Peyer's patch (tissue), 4 donors: ENCODE data around the gene CDHR2.

Experiments used
- CTCF ChIP-seq, 6 experiments: fragments of 450-650 bp in 4 of 6; fragments of 200-600 bp in 2 of 6; sonication (generic) in 1 of 6; IDR thresholded peaks; one replicate each; pipeline ENCODE4 v1.5.1; 2017 to 2019; ENCODE audit warnings: antibody characterized with exemption in 6 of 6, mild to moderate bottlenecking in 3 of 6, moderate library complexity in 1 of 6
- POLR2A ChIP-seq, 2 donors: fragments of 450-650 bp; IDR thresholded peaks; one replicate each; pipeline ENCODE4 v1.5.1; 2017; ENCODE audit warnings: antibody characterized with exemption in 2 of 2, mild to moderate bottlenecking in 2 of 2, moderate library complexity in 2 of 2

GRCh38 chr5:176560364-176560763 lies 11.2 kb downstream of the CDHR2 start:
- TF ChIP-seq CTCF (IDR thresholded peaks at IDR 0.05) (no peak), POLR2A (IDR thresholded peaks at IDR 0.05) (no peak)
